Stimulated activated CD8-positive, alpha-beta memory T cell treated with anti-CD3 and anti-CD28 coated beads, Interleukin-15, amount 100 ng/mL, for 48 hours (primary cell): ENCODE results near the gene RIPK3.

Experiments
- DNase-seq, 2 donors: peaks; one replicate each; pipeline ENCODE4 v3.0.0-alpha.2; 2020; ENCODE audit warnings: low read depth in 2 of 2

Gene RIPK3

GRCh38 chr14:24324024-24324423 lies 15.8 kb downstream of the RIPK3 start:
- no peak for DNase-seq

GRCh38 chr14:24323341-24323740 lies 16.4 kb downstream of the RIPK3 start:
- no peak for DNase-seq

- no peak for DNase-seq
Measured at GRCh38 chr14:24322672-24323071, 17.1 kb downstream of the RIPK3 start.

- no peak for DNase-seq
Measured at GRCh38 chr14:24321212-24321975, 18.4 kb downstream of the RIPK3 start.

- no peak for DNase-seq
Measured at GRCh38 chr14:24317141-24317928, 22.5 kb downstream of the RIPK3 start.

GRCh38 chr14:24316597-24316950 lies 23.2 kb downstream of the RIPK3 start:
- DNase-seq, result no peak

- DNase-seq, result no peak
Measured at GRCh38 chr14:24315807-24316596, 23.8 kb downstream of the RIPK3 start.

- no peak for DNase-seq
Measured at GRCh38 chr14:24315243-24315806, 24.5 kb downstream of the RIPK3 start.

- no peak for DNase-seq
Measured at GRCh38 chr14:24314377-24315193, 25.2 kb downstream of the RIPK3 start.

GRCh38 chr14:24313913-24314312 lies 25.9 kb downstream of the RIPK3 start:
- DNase-seq, result no peak

- DNase-seq, result no peak
Measured at GRCh38 chr14:24312736-24313507, 26.9 kb downstream of the RIPK3 start.

GRCh38 chr14:24311837-24312615 lies 27.8 kb downstream of the RIPK3 start:
- DNase-seq, result no peak

- no peak for DNase-seq
Measured at GRCh38 chr14:24310646-24311604, 28.9 kb downstream of the RIPK3 start, which contains the start of gene LTB4R. Gene LTB4R (plus strand): TSS chr14:24311502. CDS start chr14:24315652, 4,150 bp downstream.

- no peak for DNase-seq
Measured at GRCh38 chr14:24310265-24310645, 29.5 kb downstream of the RIPK3 start.

GRCh38 chr14:24309538-24310264 lies 30.1 kb downstream of the RIPK3 start, which contains the start of gene LTB4R2:
Gene LTB4R2 (plus strand): TSS chr14:24310140. CDS start chr14:24310665, 525 bp downstream.
- DNase-seq, result no peak

GRCh38 chr14:24308342-24309124 lies 31.3 kb downstream of the RIPK3 start:
- DNase-seq, result no peak
